ENCODE data around the gene ERC1.

DNA sequence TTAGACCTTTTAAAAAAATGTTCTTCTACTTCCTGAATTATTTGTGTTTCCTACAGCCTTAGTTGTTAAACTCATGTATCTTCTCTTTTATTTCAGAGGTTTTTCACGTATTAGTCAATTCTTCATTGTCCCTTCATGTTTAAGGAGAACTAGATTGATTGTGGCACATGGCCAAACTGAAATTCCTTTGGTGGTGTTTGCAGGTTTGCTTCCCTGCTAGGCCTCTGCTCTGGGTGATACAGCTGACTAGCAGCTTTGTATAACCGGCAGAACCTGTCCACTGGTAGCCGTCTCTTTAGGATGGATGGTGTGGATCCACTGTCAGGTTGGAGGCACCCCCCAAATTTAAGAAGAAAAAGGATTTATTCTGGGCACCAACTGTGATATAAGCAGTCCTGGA, 341.3 kb downstream of the ERC1 start:
- TF ChIP-seq, protein P1, sequence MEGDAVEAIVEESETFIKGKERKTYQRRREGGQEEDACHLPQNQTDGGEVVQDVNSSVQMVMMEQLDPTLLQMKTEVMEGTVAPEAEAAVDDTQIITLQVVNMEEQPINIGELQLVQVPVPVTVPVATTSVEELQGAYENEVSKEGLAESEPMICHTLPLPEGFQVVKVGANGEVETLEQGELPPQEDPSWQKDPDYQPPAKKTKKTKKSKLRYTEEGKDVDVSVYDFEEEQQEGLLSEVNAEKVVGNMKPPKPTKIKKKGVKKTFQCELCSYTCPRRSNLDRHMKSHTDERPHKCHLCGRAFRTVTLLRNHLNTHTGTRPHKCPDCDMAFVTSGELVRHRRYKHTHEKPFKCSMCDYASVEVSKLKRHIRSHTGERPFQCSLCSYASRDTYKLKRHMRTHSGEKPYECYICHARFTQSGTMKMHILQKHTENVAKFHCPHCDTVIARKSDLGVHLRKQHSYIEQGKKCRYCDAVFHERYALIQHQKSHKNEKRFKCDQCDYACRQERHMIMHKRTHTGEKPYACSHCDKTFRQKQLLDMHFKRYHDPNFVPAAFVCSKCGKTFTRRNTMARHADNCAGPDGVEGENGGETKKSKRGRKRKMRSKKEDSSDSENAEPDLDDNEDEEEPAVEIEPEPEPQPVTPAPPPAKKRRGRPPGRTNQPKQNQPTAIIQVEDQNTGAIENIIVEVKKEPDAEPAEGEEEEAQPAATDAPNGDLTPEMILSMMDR (IDR thresholded peaks at IDR 0.05), result no peak
- TF ChIP-seq POLR2A (IDR thresholded peaks at IDR 0.05; ENCODE audit: low read depth), result no peak

Measured in esophagus muscularis mucosa (tissue), 3 donors.